ENCODE results near the gene AMPD3. TPM values are rescaled to one million over a fixed set of nuclear protein-coding genes. Genes with fewer than 3 reads are reported as not detected.

AMPD3 gene
- total RNA-seq, 1 experiment from 2014 or later, result 12.5 TPM

DNA sequence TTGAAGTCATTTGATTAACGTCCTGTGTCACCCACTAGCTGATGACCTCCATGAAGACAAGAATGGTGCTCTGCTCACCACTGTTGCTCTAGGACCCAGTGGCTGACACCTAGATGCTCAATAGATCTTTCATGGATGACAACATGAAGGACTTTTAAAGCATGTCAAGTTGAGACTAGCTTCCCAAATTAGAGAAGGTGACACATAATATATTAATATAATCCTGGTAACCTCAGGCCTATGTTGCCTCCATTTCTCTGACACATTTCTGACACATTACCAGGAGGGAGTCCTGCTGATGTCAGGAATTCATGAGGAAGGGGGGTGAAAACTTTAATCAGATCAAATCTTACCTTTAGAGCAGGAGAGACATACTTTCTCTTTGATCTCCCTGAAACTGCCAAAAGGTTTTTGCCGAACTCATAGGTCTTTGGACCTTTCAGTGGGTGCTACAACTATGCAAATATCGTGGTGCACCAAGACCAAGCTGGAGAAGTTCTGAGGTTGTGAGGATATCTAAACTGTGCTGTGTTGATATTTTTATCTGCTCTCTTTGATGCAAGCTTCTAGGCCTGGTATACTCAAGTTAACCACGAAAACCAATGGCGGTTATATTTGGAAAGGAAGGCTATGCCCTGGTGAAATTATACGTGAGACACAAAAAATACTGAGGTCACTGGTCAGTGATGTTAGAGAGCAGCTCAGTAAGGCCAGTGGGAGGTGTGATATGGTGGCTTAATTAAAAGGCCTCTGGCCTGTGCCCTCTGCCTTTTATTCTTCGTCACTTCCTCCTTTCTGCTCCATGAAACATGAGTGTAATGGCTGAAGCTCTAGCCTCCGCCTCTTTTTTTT, 13.2 kb upstream of the AMPD3 start:
- TF ChIP-seq, protein P1, sequence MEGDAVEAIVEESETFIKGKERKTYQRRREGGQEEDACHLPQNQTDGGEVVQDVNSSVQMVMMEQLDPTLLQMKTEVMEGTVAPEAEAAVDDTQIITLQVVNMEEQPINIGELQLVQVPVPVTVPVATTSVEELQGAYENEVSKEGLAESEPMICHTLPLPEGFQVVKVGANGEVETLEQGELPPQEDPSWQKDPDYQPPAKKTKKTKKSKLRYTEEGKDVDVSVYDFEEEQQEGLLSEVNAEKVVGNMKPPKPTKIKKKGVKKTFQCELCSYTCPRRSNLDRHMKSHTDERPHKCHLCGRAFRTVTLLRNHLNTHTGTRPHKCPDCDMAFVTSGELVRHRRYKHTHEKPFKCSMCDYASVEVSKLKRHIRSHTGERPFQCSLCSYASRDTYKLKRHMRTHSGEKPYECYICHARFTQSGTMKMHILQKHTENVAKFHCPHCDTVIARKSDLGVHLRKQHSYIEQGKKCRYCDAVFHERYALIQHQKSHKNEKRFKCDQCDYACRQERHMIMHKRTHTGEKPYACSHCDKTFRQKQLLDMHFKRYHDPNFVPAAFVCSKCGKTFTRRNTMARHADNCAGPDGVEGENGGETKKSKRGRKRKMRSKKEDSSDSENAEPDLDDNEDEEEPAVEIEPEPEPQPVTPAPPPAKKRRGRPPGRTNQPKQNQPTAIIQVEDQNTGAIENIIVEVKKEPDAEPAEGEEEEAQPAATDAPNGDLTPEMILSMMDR (IDR thresholded peaks at IDR 0.05), result no peak
- TF ChIP-seq TCF7L2 (IDR thresholded peaks at IDR 0.05; ENCODE audit: low read depth, low read length) (no peak), SIN3A (IDR thresholded peaks at IDR 0.05; ENCODE audit: borderline replicate concordance, insufficient read depth, low read depth, low read length) (no peak), POLR2AphosphoS5 (IDR thresholded peaks at IDR 0.05; ENCODE audit: low read depth, low read length) (no peak)
- TF ChIP-seq, protein P2, sequence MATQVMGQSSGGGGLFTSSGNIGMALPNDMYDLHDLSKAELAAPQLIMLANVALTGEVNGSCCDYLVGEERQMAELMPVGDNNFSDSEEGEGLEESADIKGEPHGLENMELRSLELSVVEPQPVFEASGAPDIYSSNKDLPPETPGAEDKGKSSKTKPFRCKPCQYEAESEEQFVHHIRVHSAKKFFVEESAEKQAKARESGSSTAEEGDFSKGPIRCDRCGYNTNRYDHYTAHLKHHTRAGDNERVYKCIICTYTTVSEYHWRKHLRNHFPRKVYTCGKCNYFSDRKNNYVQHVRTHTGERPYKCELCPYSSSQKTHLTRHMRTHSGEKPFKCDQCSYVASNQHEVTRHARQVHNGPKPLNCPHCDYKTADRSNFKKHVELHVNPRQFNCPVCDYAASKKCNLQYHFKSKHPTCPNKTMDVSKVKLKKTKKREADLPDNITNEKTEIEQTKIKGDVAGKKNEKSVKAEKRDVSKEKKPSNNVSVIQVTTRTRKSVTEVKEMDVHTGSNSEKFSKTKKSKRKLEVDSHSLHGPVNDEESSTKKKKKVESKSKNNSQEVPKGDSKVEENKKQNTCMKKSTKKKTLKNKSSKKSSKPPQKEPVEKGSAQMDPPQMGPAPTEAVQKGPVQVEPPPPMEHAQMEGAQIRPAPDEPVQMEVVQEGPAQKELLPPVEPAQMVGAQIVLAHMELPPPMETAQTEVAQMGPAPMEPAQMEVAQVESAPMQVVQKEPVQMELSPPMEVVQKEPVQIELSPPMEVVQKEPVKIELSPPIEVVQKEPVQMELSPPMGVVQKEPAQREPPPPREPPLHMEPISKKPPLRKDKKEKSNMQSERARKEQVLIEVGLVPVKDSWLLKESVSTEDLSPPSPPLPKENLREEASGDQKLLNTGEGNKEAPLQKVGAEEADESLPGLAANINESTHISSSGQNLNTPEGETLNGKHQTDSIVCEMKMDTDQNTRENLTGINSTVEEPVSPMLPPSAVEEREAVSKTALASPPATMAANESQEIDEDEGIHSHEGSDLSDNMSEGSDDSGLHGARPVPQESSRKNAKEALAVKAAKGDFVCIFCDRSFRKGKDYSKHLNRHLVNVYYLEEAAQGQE (IDR thresholded peaks at IDR 0.05; ENCODE audit: insufficient read depth in 1 of 2, low read depth in 2 of 2, low read length in 1 of 2), result no peak
- intact Hi-C loops (cut with micrococcal nuclease; ENCODE audit: unreplicated experiment), result no loop called here
- H3K4me1 ChIP-seq (ENCODE audit: control insufficient read depth, insufficient read depth, low read length), result no peaks in the 10 kb centered on the region
- ATAC-seq, result no peak
- H3K4me3 ChIP-seq (ENCODE audit: low read depth in 2 of 2, low read length in 2 of 2), result no peak overlapping the region
- H3K27me3 ChIP-seq (ENCODE audit: control insufficient read depth, insufficient read depth, low read length), result no peaks in the 10 kb centered on the region
- ChIA-PET POLR2A (interaction anchor here (0.6 kb wide), 1 partner anchor 612 kb away, joined by 8 read pairs; no protein-coding TSS in a partner anchor), CTCF (interaction anchor here (0.7 kb wide), 1 partner anchor 76 kb away, joined by 4 read pairs; no protein-coding TSS in a partner anchor)
- DNase-seq (ENCODE audit: low read depth, low spot score), result no peak
- no peaks in the 10 kb centered on the region for H3K9me3 ChIP-seq (ENCODE audit: control insufficient read depth, insufficient read depth, low read depth, low read length)
- no TSS peak for BruUV-seq (replicated peaks)
- in situ Hi-C loops (cut with HindIII; ENCODE audit: low pct_unique_long_range_greater_than_20kb, low sequenced_read_pairs), result no loop called here
- no peaks in the 10 kb centered on the region for H3K36me3 ChIP-seq (ENCODE audit: control insufficient read depth, insufficient read depth, low read length)
- H3K27ac ChIP-seq (ENCODE audit: low read length), result no peak overlapping the region

GRCh38 chr11:10443152-10443551, 11.9 kb upstream of the AMPD3 start:
- Histone ChIP-seq H3K27me3 (ENCODE audit: control insufficient read depth, insufficient read depth, low read length) (no peaks in the 10 kb centered on the region), H3K4me1 (ENCODE audit: control insufficient read depth, insufficient read depth, low read length) (no peaks in the 10 kb centered on the region), H3K9me3 (ENCODE audit: control insufficient read depth, insufficient read depth, low read depth, low read length) (no peaks in the 10 kb centered on the region), H3K27ac (ENCODE audit: low read length) (no peak overlapping the region), H3K4me3 (ENCODE audit: low read depth in 2 of 2, low read length in 2 of 2) (no peak overlapping the region), H3K36me3 (ENCODE audit: control insufficient read depth, insufficient read depth, low read length) (no peaks in the 10 kb centered on the region)
- in situ Hi-C loops (cut with HindIII; ENCODE audit: low pct_unique_long_range_greater_than_20kb, low sequenced_read_pairs), result no loop called here
- DNase-seq (ENCODE audit: low read depth, low spot score) (no peak), ATAC-seq (no peak)
- TF ChIP-seq TCF7L2 (IDR thresholded peaks at IDR 0.05; ENCODE audit: low read depth, low read length) (no peak), SIN3A (IDR thresholded peaks at IDR 0.05; ENCODE audit: borderline replicate concordance, insufficient read depth, low read depth, low read length) (no peak), POLR2AphosphoS5 (IDR thresholded peaks at IDR 0.05; ENCODE audit: low read depth, low read length) (no peak)
- TF ChIP-seq, protein P1 (IDR thresholded peaks at IDR 0.05), result no peak
- TF ChIP-seq, protein P2 (IDR thresholded peaks at IDR 0.05; ENCODE audit: insufficient read depth in 1 of 2, low read depth in 2 of 2, low read length in 1 of 2), result no peak
- POLR2A ChIA-PET, result no interaction called here
- BruUV-seq (replicated peaks), result no TSS peak
- CTCF ChIA-PET, result no interaction called here
- intact Hi-C loops (cut with micrococcal nuclease; ENCODE audit: unreplicated experiment), result no loop called here

Measured in Panc1 (cell line).